ENCODE measurements around the gene SMPDL3B.

SMPDL3B gene

GRCh38 chr1:27945020-27945419 is 10.2 kb downstream of the SMPDL3B start:
- CTCF ChIA-PET, result interaction anchor here (0.9 to 3.0 kb wide), 3 partner anchors 10 to 29 kb away, joined by 3 to 7 read pairs (median 3); partner anchors contain the start of gene SMPDL3B
- DNase-seq (ENCODE audit: extremely low spot score), result no peak
- TF ChIP-seq CTCF (IDR thresholded peaks at IDR 0.05; ENCODE audit: control extremely low read depth, extremely low read depth, low read depth, missing control alignments), result no peak
- POLR2A ChIA-PET, result no interaction called here

GRCh38 chr1:27949027-27949426 is 14.2 kb downstream of the SMPDL3B start:
- ChIA-PET POLR2A (no interaction called here), CTCF (interaction anchor here (0.9 to 1.4 kb wide), 2 partner anchors 10 to 32 kb away, joined by 3 read pairs; no protein-coding TSS in a partner anchor)
- no peak for TF ChIP-seq CTCF (IDR thresholded peaks at IDR 0.05; ENCODE audit: control extremely low read depth, extremely low read depth, low read depth, missing control alignments)
- DNase-seq (ENCODE audit: extremely low spot score), result no peak

- DNase-seq (ENCODE audit: extremely low spot score), result no peak
- CTCF ChIA-PET, result interaction anchor here (0.8 to 2.4 kb wide), 7 partner anchors 11 to 94 kb away, joined by 3 to 17 read pairs (median 3); no protein-coding TSS in a partner anchor
- POLR2A ChIA-PET, result no interaction called here
- no peak for TF ChIP-seq CTCF (IDR thresholded peaks at IDR 0.05; ENCODE audit: control extremely low read depth, extremely low read depth, low read depth, missing control alignments)
These were observed 16.6 kb downstream of the SMPDL3B start for GRCh38 chr1:27951396-27951795.

- POLR2A ChIA-PET, result no interaction called here
- TF ChIP-seq CTCF (IDR thresholded peaks at IDR 0.05; ENCODE audit: control extremely low read depth, extremely low read depth, low read depth, missing control alignments), result no peak
- CTCF ChIA-PET, result interaction anchor here (0.9 to 2.4 kb wide), 4 partner anchors 12 to 60 kb away, joined by 3 to 17 read pairs (median 4); no protein-coding TSS in a partner anchor
These were observed 17.3 kb downstream of the SMPDL3B start for GRCh38 chr1:27952147-27952546.

GRCh38 chr1:27954186-27954585 is 19.4 kb downstream of the SMPDL3B start:
- POLR2A ChIA-PET, result no interaction called here
- no peak for DNase-seq (ENCODE audit: extremely low spot score)
- TF ChIP-seq CTCF (IDR thresholded peaks at IDR 0.05; ENCODE audit: control extremely low read depth, extremely low read depth, low read depth, missing control alignments), result no peak
- CTCF ChIA-PET, result interaction anchor here (2.6 kb wide), 1 partner anchor 14 kb away, joined by 16 read pairs; no protein-coding TSS in a partner anchor

More at GRCh38 chr1:27952147-27952546, 17.3 kb downstream of the SMPDL3B start:
- DNase-seq (ENCODE audit: extremely low spot score), result no peak

GRCh38 chr1:27955076-27955475 is 20.3 kb downstream of the SMPDL3B start:
- TF ChIP-seq CTCF (IDR thresholded peaks at IDR 0.05; ENCODE audit: control extremely low read depth, extremely low read depth, low read depth, missing control alignments), result no peak
- ChIA-PET CTCF (interaction anchor here (0.7 to 2.6 kb wide), 4 partner anchors 15 to 95 kb away, joined by 3 to 16 read pairs (median 3); no protein-coding TSS in a partner anchor), POLR2A (no interaction called here)
- no peak for DNase-seq (ENCODE audit: extremely low spot score)
